ENCODE measurements around the gene ADARB2. TPM values are rescaled to one million over a fixed set of nuclear protein-coding genes. Genes with fewer than 3 reads are reported as not detected.

The ADARB2 gene
- total RNA-seq, 1 donor from 2014 or later: 0.08 TPM

DNA sequence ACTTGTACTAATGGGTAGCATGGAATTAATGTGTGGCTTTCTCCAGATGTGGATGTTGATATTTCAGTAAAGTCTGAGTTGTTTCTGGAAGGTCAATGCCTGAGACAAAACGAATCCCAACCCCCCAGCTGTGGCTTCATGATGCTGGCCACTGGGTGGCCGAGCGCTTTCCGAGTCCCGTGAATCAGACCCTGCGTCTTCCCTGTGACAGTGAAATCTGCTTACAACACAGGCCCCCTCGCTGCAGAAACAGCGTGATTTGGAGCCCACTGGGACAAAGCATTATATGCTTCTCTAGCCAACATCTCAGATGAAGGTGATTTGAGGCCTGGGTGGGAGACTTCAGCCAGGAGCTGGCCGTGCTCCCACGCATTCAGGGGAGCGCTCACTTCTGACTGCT lies 556.5 kb downstream of the ADARB2 start:
- TF ChIP-seq, protein P1, sequence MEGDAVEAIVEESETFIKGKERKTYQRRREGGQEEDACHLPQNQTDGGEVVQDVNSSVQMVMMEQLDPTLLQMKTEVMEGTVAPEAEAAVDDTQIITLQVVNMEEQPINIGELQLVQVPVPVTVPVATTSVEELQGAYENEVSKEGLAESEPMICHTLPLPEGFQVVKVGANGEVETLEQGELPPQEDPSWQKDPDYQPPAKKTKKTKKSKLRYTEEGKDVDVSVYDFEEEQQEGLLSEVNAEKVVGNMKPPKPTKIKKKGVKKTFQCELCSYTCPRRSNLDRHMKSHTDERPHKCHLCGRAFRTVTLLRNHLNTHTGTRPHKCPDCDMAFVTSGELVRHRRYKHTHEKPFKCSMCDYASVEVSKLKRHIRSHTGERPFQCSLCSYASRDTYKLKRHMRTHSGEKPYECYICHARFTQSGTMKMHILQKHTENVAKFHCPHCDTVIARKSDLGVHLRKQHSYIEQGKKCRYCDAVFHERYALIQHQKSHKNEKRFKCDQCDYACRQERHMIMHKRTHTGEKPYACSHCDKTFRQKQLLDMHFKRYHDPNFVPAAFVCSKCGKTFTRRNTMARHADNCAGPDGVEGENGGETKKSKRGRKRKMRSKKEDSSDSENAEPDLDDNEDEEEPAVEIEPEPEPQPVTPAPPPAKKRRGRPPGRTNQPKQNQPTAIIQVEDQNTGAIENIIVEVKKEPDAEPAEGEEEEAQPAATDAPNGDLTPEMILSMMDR (IDR thresholded peaks at IDR 0.05; ENCODE audit: insufficient read depth, low read length, poor library complexity, severe bottlenecking): no peak
- H3K4me3 ChIP-seq (ENCODE audit: low read depth, low read length): no peak overlapping the region
- DNase-seq (ENCODE audit: low read depth): no peak
- H3K36me3 ChIP-seq (ENCODE audit: control insufficient read depth, insufficient read depth, low read length): no peaks in the 10 kb centered on the region
- H3K27me3 ChIP-seq (ENCODE audit: control insufficient read depth, insufficient read depth, low read length): peaks cover 7% of the 10 kb centered on the region

DNA sequence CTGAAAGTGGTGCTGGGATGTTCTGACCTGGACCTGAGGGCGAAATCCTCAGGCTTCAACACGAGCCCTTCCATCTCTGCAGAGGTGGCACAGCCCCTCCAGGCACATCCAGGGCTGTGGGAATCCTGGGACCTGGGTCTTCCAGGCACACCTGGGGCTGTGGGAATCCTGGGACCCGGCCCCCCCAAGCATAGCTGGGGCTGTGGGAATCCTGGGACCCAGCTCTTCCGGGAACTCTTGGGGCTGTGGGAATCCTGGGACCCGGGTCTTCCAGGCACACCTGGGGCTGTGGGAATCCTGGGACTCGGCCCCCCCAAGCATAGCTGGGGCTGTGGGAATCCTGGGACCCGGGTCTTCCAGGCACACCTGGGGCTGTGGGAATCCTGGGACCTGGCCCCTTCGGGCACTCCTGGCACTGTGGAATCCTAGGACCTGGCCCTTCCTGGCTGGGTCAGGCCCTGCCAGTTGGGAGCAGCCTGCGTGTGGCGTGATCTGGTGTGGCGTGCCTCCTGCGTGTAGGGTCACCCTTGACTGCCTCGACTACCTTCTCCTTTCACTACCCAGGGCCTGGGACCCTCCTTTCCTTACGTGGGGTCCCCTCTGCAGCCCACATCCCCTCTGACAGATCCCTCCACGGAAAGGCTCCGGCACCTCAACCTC lies 557.1 kb downstream of the ADARB2 start:
- TF ChIP-seq, protein P1 (IDR thresholded peaks at IDR 0.05; ENCODE audit: insufficient read depth, low read length, poor library complexity, severe bottlenecking): no peak
- DNase-seq (ENCODE audit: low read depth): no peak
- Histone ChIP-seq H3K36me3 (ENCODE audit: control insufficient read depth, insufficient read depth, low read length) (no peaks in the 10 kb centered on the region), H3K27me3 (ENCODE audit: control insufficient read depth, insufficient read depth, low read length) (peaks cover 7% of the 10 kb centered on the region), H3K4me3 (ENCODE audit: low read depth, low read length) (no peak overlapping the region)

DNA sequence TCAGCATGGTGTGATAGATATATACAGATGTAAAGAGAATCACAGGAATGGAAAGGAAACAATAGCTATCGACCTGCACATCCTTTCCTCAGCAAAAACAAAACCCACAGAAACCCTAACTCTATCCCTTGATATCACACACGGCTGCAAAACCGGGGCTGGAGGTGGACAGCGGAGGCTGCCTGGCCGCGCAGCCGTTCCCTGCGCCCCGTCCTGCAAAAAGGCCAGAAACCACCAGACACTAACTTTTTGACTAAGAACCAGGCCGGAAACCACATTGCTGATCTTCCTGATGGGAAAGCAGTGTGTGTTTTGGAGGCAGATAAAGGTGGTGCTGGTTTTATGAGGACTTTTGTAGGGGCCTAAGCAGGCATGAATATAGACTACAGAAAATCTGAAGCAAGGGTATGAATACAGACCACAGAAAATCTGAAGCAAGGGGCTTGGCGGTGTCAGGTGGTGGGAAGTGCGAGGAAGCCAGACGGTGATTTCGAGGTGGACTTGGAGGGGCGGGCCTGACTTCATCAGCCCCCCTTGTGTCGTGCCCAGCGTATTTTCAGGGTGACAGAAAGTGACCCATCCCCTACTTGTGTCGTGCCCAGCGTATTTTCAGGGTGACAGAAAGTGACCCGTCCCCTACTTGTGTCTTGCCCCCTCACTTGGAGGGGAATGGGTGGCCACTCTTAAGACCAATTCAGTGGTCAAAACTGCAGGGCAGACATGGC lies 557.8 kb downstream of the ADARB2 start:
- TF ChIP-seq, protein P1 (IDR thresholded peaks at IDR 0.05; ENCODE audit: insufficient read depth, low read length, poor library complexity, severe bottlenecking): no peak
- peaks cover 7% of the 10 kb centered on the region for H3K27me3 ChIP-seq (ENCODE audit: control insufficient read depth, insufficient read depth, low read length)
- H3K36me3 ChIP-seq (ENCODE audit: control insufficient read depth, insufficient read depth, low read length): no peaks in the 10 kb centered on the region
- no peak for DNase-seq (ENCODE audit: low read depth)
- no peak overlapping the region for H3K4me3 ChIP-seq (ENCODE audit: low read depth, low read length)

DNA sequence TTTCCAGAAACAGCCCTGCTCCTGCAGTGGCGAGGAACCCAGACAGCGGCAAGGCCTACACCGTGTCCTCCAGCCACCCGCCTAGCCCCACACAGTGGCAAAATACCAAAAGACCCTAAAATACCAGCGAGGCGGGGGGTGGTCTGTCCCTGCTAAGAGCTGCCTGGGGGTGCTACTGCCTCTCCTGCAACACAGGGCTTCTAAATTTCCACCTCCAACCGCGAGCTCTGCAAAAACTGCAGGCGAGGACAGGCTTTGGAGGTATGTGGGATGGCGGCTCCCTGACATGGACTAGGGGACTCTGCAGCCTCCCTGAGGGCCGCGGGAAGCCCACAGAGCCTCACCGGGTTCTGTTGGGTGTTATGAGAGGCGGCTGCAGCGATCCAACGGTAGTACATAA lies 558.8 kb downstream of the ADARB2 start:
- DNase-seq (ENCODE audit: low read depth): no peak
- no peak overlapping the region for H3K4me3 ChIP-seq (ENCODE audit: low read depth, low read length)
- H3K27me3 ChIP-seq (ENCODE audit: control insufficient read depth, insufficient read depth, low read length): peaks cover 7% of the 10 kb centered on the region
- TF ChIP-seq, protein P1 (IDR thresholded peaks at IDR 0.05; ENCODE audit: insufficient read depth, low read length, poor library complexity, severe bottlenecking): no peak
- no peaks in the 10 kb centered on the region for H3K36me3 ChIP-seq (ENCODE audit: control insufficient read depth, insufficient read depth, low read length)

DNA sequence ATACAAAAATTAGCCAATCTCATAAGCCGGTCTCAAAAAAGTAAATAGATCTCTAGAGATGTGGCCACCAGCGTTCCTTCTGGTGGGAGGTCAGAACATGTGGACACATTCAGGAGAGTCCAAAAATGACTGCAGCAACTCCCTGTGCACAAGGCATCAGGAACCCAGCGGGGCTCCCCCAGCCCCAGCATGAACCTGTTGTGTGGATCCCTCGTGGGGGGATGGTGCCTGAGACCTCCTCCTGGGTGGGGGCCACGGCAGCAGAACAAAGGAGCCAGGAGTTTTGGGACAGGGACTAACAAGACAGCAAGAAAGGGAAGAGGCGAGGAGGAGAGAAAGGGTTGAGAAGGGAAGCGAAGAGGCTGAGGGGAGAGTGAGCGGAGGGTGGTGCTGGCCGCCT lies 559.4 kb downstream of the ADARB2 start:
- Histone ChIP-seq H3K4me3 (ENCODE audit: low read depth, low read length) (no peak overlapping the region), H3K27me3 (ENCODE audit: control insufficient read depth, insufficient read depth, low read length) (peaks cover 2% of the 10 kb centered on the region), H3K36me3 (ENCODE audit: control insufficient read depth, insufficient read depth, low read length) (no peaks in the 10 kb centered on the region)
- no peak for DNase-seq (ENCODE audit: low read depth)
- TF ChIP-seq, protein P1 (IDR thresholded peaks at IDR 0.05; ENCODE audit: insufficient read depth, low read length, poor library complexity, severe bottlenecking): no peak

All from kidney epithelial cell (primary cell).